Measurements from ENCODE around the gene PTPRK. TPM values are rescaled to one million over a fixed set of nuclear protein-coding genes. Genes with fewer than 3 reads are reported as not detected.

Gene PTPRK
- total and polyA plus RNA-seq, 4 donors: 8.2 to 224 (median 42.9) TPM

- no peak for TF ChIP-seq CTCF (IDR thresholded peaks at IDR 0.05; ENCODE audit: control extremely low read depth, extremely low read depth)
- WGBS, 2 donors: 89 to 90% methylated on average over 4 of the region's 4 CpGs
- H3K9me3 ChIP-seq (ENCODE audit: control insufficient read depth in 4 of 4, insufficient read depth in 3 of 4, low read length in 3 of 4): no peaks in the 10 kb centered on the region
- H3K27me3 ChIP-seq (ENCODE audit: control insufficient read depth in 3 of 3, insufficient read depth in 3 of 3, low read length in 2 of 3): no peaks in the 10 kb centered on the region
- peaks cover 0 to 29% (median 0%) of the 10 kb centered on the region in 5 donors for H3K4me1 ChIP-seq (ENCODE audit: control insufficient read depth in 5 of 5, insufficient read depth in 5 of 5, low read length in 5 of 5)
- H3K27ac ChIP-seq (ENCODE audit: low read depth in 1 of 2, low read length in 1 of 2): peak overlapping the region in 1 of 2 donors; percentile 41
- no peak overlapping the region for H3K9ac ChIP-seq (ENCODE audit: insufficient read depth in 1 of 2, low read length in 2 of 2)
- DNase-seq (no peak), ATAC-seq (ENCODE audit: insufficient read depth, low FRiP score) (no peak)
- no peak overlapping the region for H3K4me3 ChIP-seq
- no peaks in the 10 kb centered on the region for H3K36me3 ChIP-seq (ENCODE audit: control insufficient read depth in 4 of 4, insufficient read depth in 4 of 4, low read length in 4 of 4)
Observed at GRCh38 chr6:128479991-128480390, 40.4 kb downstream of the PTPRK start.

- no peak overlapping the region for H3K9ac ChIP-seq (ENCODE audit: insufficient read depth in 1 of 2, low read length in 2 of 2)
- H3K27ac ChIP-seq (ENCODE audit: low read depth in 1 of 2, low read length in 1 of 2): peak overlapping the region in 1 of 2 donors; percentile 64
- no peaks in the 10 kb centered on the region for H3K9me3 ChIP-seq (ENCODE audit: control insufficient read depth in 4 of 4, insufficient read depth in 3 of 4, low read length in 3 of 4)
- H3K36me3 ChIP-seq (ENCODE audit: control insufficient read depth in 4 of 4, insufficient read depth in 4 of 4, low read length in 4 of 4): no peaks in the 10 kb centered on the region
- WGBS, 2 donors: 97% methylated on average over 2 of the region's 2 CpGs
- ATAC-seq (ENCODE audit: insufficient read depth, low FRiP score) (no peak), DNase-seq (no peak)
- peaks cover 0 to 37% (median 0%) of the 10 kb centered on the region in 5 donors for H3K4me1 ChIP-seq (ENCODE audit: control insufficient read depth in 5 of 5, insufficient read depth in 5 of 5, low read length in 5 of 5)
- TF ChIP-seq CTCF (IDR thresholded peaks at IDR 0.05; ENCODE audit: control extremely low read depth, extremely low read depth): no peak
- no peak overlapping the region for H3K4me3 ChIP-seq
- no peaks in the 10 kb centered on the region for H3K27me3 ChIP-seq (ENCODE audit: control insufficient read depth in 3 of 3, insufficient read depth in 3 of 3, low read length in 2 of 3)
Observed at GRCh38 chr6:128479048-128479666, 41.2 kb downstream of the PTPRK start.

GRCh38 chr6:128478230-128479047 is 42.0 kb downstream of the PTPRK start:
- H3K27ac ChIP-seq (ENCODE audit: low read depth in 1 of 2, low read length in 1 of 2): peak overlapping the region in 1 of 2 donors; percentile 64
- no peaks in the 10 kb centered on the region for H3K9me3 ChIP-seq (ENCODE audit: control insufficient read depth in 4 of 4, insufficient read depth in 3 of 4, low read length in 3 of 4)
- H3K4me3 ChIP-seq: no peak overlapping the region

More at GRCh38 chr6:128478230-128479047, 42.0 kb downstream of the PTPRK start:
- DNase-seq: no peak
- H3K9ac ChIP-seq (ENCODE audit: insufficient read depth in 1 of 2, low read length in 2 of 2): no peak overlapping the region
- H3K4me1 ChIP-seq (ENCODE audit: control insufficient read depth in 5 of 5, insufficient read depth in 5 of 5, low read length in 5 of 5): peaks cover 0 to 32% (median 0%) of the 10 kb centered on the region in 5 donors
- TF ChIP-seq CTCF (IDR thresholded peaks at IDR 0.05; ENCODE audit: control extremely low read depth, extremely low read depth): no peak
- no peaks in the 10 kb centered on the region for H3K36me3 ChIP-seq (ENCODE audit: control insufficient read depth in 4 of 4, insufficient read depth in 4 of 4, low read length in 4 of 4)
- no peaks in the 10 kb centered on the region for H3K27me3 ChIP-seq (ENCODE audit: control insufficient read depth in 3 of 3, insufficient read depth in 3 of 3, low read length in 2 of 3)
- 47 to 71% methylated on average over 3 of the region's 3 CpGs for WGBS, 2 donors
- peak; percentile 59 for ATAC-seq (ENCODE audit: insufficient read depth, low FRiP score)

Data from lung (tissue), 12 donors.